Stimulated activated CD8-positive, alpha-beta memory T cell treated with anti-CD3 and anti-CD28 coated beads, Interleukin-4, amount 100 ng/mL, for 24 hours (primary cell): ENCODE measurements around the gene TNNT2.

Source experiments
- DNase-seq: peaks from one replicate; pipeline ENCODE4 v3.0.0-alpha.2; 2020; ENCODE audit warnings: low read depth

TNNT2 gene

GRCh38 chr1:201356701-201357100, 20.8 kb downstream of the TNNT2 start:
- no peak for DNase-seq

- DNase-seq, result no peak
These were observed 21.2 kb downstream of the TNNT2 start for GRCh38 chr1:201356236-201356635.

- DNase-seq, result no peak
These were observed 22.0 kb downstream of the TNNT2 start for GRCh38 chr1:201355471-201355870.

DNA sequence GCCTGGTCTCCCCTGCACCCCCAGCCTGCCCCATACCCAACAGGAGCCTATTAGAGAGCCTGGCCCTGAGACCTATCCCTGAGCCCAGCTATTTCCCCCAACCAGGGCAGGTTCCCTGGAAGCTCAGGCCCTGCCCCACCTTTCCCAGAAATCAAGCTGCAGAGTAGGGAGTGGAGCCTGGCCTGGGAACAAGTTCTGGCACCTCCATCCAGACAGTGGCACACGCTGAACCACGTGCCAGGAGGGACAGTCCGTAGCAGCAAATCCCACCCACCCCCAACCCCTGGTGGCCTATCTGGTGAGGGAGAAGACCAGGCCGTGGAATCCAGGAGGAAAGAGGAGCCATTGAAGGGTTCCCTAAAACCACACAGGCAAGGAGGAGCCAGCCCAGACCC, 22.6 kb downstream of the TNNT2 start:
- no peak for DNase-seq

- no peak for DNase-seq
These were observed 23.2 kb downstream of the TNNT2 start for GRCh38 chr1:201354151-201354900.

DNA sequence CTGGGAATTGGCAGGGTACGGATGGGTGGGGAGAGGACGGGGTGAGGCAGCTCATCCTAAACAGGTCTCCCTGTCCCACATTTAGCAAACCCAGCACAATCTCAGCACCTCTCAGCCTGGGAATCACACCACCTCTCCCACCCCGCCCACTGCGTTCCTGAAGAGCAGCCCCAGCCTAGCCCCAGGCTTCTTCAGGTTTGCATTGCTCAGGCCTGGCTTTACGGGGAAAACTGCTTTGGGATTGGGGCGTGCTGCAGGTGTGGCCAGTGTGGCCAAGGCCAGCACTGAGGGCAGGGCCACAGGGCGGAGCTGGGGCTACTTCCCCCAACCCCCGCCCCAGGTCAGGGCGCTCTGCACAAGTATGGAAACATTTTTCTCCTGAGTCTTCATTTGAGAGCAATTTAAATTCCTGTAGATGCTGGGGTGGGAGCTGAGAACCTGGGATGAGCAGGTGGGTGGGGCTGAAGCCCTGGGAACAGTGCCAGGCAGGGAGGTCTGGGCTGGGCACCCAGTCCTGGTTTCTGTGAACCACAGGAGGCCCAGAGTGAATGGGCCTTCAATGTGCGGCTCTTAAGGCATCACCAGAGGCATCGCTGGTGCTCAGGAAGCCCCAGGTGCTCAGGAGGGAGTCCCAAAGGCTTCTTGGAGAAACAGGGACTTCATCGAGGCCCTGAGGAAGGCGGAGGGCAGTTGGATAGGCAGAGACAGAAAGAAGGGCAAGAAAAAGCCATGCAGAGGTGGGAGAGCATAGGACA, 24.1 kb downstream of the TNNT2 start:
- DNase-seq, result no peak

DNA sequence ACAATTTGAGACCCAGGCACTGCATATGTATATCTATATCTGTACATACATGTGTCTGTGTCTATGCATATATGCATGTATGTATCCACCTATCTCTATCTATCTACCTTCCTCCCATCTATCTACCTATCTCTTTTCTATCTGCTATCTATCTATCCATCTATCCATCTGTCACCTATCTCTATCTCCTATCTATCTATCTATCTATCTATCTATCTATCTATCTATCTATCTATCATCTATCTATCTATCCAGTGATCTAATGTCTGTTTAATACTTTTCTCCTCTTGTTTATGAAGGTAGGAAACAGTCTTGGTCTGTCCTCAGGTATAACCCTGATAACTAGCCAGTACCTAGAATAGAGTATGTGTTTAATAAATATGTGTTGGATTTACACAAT, 25.9 kb downstream of the TNNT2 start:
- DNase-seq, result no peak

DNA sequence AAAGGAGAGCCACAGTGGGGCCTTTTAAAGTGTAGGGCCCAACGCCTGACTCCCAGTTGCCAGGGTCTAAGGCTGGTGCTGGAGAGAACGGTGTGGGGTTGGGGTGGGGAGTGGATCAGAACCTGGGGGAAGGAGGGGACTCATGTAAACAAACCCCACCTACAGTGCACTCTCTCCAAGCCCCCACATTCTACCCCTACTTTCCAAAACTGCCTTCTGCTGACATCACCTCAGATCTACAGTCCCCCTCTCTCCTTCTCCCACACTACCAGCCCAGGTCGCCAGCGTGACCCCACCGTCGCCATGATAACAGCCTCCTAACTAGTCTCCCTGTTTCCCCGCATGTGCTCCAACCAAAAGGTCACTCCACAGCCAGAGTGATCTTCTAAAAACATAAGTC, 26.6 kb downstream of the TNNT2 start:
- no peak for DNase-seq

DNA sequence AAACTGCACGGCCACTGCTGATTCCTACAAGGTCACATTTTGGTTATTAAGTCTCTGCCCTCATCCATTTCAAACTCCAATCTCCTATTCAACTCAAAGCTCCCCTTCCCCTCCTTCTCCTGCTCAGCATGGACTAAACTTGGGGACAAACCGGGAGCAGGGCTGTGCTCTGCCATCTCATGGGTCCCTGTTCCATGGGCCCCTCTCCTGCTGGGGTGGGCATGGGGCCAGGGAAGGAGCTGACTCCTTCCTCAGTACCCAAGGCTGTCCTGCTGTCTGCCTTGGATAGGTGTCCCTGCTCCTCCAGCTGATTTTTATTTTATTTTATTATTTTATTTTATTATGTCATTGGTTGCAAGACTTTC, 27.1 kb downstream of the TNNT2 start:
- DNase-seq, result no peak

- DNase-seq, result no peak
These were observed 28.4 kb downstream of the TNNT2 start for GRCh38 chr1:201349092-201349491.

DNA sequence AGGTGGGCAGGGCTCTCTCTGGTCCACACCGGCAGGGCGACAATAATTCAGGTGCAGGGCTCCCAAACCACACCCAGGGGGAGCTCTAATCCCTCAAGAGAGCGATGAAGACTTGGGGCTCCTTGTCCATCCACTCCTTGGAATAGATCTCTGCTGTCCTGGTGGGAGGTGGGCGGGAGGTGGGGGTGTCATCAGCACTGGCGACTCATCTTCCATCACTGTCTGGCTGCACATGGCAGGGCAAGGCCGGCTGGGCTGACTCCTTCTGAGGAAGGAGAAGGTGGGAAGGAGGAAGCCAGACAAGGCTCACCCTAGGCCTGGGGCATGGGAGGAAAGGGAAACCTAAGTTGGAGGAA, 29.3 kb downstream of the TNNT2 start:
- DNase-seq, result no peak

GRCh38 chr1:201347498-201348210, 29.8 kb downstream of the TNNT2 start:
- no peak for DNase-seq

DNA sequence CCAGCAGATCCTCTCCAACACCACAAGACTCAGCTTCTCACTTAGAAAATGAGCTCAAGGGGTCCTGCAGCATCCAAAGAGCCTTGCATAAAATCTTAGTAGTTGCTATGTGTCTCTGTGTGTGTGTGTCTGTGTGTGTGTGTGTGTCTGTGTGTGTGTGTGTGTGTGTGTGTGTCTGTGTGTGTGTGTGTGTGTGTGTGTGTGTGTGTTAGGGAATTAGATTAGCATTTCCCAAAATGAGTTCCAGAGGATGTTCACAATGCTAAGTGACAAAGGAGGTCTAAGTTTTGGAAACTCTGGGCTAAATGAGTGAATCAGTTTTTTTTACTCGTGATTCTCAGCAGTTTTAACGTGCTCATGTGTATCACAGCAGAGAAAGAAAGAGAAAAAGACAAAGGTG, 30.5 kb downstream of the TNNT2 start:
- no peak for DNase-seq

DNA sequence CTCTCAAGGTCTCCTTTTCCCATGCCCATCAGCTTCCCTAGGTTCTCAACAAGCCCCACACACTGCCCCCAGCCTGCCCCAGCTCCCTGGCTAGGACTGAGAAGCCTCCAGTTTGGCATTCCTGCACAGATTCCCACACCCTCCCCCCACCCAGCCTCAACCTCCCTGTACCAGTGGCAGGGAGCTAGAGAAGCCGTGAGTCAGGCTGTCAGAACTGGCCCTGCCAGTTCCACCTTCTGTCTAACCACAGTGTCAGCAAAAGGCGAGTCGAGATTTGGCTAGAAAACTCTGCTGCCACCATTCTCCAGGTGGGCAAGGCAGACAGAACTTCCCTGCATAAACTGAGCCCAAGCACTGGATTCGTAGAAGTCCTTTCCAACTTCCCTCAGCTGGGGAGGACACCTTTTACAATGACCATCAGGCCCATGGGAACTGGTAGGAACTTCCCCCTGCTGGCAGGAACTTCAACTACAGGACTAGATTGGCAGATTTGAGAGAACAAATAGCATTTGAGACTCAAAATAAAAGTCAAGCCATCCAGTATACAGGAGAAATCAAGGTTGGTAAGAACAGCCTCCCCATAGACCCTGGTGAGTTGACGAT, 31.0 kb downstream of the TNNT2 start:
- DNase-seq, result no peak

DNA sequence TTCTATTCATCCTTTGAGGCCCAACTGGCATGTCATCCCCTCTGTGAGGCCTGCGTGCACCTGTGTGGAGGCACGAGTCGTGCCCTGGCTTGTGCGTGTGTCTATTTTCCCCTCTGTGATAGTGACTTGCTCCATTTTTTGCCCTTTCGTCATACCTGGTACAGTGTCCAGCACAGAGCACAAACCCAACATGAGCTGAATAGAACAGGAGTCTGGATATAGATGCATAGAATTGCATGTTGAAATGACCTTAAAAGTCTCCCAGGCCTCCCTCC, 32.5 kb downstream of the TNNT2 start:
- no peak for DNase-seq

DNA sequence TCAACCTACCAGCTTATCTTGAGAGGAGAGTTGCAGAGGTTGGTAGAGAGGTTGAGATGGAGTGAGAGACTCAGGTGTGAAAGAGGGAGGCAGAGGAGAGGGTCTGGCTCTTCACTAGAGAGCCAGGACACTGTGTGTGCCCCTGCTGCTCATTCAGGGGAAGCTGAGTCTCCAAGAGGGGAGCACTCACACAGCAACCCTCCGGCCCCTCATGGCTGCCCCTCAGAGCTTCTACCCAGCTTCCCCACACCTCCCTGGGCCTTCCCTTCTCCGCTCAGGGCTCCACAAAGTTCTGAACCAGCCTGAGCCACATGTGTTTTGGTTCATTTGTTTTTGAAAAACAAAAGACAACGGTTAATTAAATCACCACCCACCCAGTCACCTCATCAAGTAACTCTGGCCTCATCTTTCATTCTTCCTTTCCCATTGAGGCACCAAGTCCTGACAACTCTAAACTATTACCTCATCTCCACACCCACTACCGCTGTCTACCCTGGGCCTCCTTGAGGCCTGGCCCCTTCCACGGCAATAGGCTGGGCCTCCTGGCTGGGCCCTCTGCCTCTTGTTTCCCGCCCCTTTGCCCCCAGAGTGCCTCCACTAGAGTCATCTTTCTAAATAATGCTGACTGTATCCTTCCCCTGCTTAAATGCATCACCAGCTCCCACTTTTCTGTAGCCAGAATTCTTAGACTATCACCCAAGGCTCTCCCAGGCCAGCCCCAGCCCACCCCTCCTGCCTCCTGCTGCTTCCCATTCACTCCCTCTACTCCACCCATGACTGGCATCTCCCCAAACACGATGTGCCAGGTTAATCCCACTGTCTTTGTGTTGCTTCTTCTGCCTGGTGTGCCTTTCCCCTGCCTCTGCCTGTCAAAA, 33.0 kb downstream of the TNNT2 start:
- no peak for DNase-seq

DNA sequence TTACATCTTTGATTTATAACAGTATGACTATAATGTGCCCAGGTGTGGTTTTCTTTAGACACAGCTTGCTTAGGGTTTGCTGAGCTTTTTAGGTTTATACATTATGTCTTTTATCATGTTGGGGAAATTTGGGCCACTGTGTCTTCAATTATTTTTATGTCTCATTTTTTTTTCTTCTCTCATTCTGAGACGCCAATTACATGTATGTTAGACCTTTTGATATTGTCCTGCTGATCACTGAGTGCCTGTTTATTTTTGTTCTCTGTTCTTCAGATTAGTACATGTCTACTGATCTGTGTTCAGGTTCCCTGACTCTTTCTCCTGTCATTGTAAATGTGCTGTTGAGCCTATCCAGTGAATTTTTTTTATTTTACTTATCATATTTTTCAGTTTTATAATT, 36.1 kb downstream of the TNNT2 start:
- no peak for DNase-seq

DNA sequence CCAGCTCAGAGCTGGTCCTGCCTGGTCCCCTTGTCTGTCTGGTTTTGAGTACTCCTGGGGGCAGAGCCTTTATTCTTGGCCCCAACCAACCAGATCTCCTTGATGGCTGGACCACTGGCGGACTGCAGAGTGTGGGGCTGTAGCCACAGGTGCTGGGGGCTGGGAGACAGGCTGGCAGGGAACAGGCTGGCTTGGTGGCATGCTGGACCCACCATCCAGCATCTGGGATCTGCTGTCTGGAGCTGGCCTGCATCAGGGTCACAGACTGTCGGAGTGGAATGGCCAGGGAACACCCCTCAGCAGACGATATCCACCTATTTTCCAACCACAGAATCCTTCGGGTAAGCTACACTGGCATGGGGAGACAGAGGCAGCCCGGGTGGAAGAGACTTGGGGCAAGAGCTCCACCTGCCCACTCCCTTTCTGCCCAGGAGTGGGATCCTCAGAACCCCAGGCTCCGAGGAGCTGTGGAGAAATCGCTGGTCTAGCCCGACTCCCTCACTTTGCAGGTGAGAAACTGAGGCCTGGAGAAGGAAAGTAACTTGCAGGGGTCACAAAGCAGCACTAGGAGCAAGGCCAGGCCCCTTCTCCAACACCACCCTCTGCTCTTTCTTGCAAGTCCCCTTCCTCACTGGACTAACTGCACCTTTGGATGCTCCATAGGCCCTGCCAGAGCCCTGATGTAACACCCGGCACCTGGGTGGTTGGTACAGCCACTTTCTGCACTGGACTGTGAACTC, 40.6 kb downstream of the TNNT2 start:
- DNase-seq, result no peak

- DNase-seq, result no peak
These were observed 41.6 kb downstream of the TNNT2 start for GRCh38 chr1:201335901-201336300.

GRCh38 chr1:201335174-201335870, 42.2 kb downstream of the TNNT2 start:
- no peak for DNase-seq
